CD14-positive monocyte (primary cell): ENCODE measurements around the gene RFX4. TPM values are rescaled to one million over a fixed set of nuclear protein-coding genes. Genes with fewer than 3 reads are reported as not detected.

Source experiments
- DNase-seq, 3 donors: peaks; one replicate each; pipeline ENCODE4 v3.0.0-alpha.2; 2011 to 2022
- H2AFZ ChIP-seq: 2 replicates; pipeline ENCODE4 v1.6.0; 2012; ENCODE audit warnings: mild to moderate bottlenecking, low read depth, low read length, inconsistent platforms; ENCODE audit not compliant: insufficient read depth, poor library complexity, severe bottlenecking
- H3K27ac ChIP-seq, 2 donors: 1 replicate in 1 of 2; 2 replicates in 1 of 2; pipeline ENCODE4 v1.5.1; 2012 to 2013; ENCODE audit warnings: low read length in 2 of 2, control low read depth in 1 of 2, inconsistent platforms in 1 of 2, low read depth in 1 of 2, mild to moderate bottlenecking in 1 of 2
- H3K27me3 ChIP-seq, 2 donors: one replicate each; pipeline versions ENCODE4 v1.6.0 to v1.6.1; 2011 to 2013; ENCODE audit warnings: low read length in 2 of 2; ENCODE audit not compliant: control insufficient read depth in 2 of 2, insufficient read depth in 2 of 2
- H3K36me3 ChIP-seq, 2 donors: replicated peaks in 1 of 2; 1 replicate in 1 of 2; 2 replicates in 1 of 2; pipeline versions ENCODE4 v1.5.1 to v1.6.1; 2012 to 2013; ENCODE audit warnings: low read length in 2 of 2, control low read depth in 1 of 2, inconsistent platforms in 1 of 2, mild to moderate bottlenecking in 1 of 2; ENCODE audit not compliant: insufficient read depth in 2 of 2, control insufficient read depth in 1 of 2
- H3K4me1 ChIP-seq, 2 donors: 1 replicate in 1 of 2; 2 replicates in 1 of 2; pipeline versions ENCODE4 v1.5.1 to v1.6.1; 2012 to 2013; ENCODE audit warnings: low read length in 2 of 2, control low read depth in 1 of 2, inconsistent platforms in 1 of 2, mild to moderate bottlenecking in 1 of 2, moderate library complexity in 1 of 2; ENCODE audit not compliant: insufficient read depth in 2 of 2, control insufficient read depth in 1 of 2
- H3K4me2 ChIP-seq: replicated peaks from 2 replicates; pipeline ENCODE3; 2012; ENCODE audit warnings: low read length, moderate library complexity, mild to moderate bottlenecking; ENCODE audit not compliant: poor library complexity, severe bottlenecking; ENCODE audit errors: extremely low read depth
- H3K4me3 ChIP-seq, 3 experiments: fragments of 200-600 bp in 1 of 3; sonication (generic) in 1 of 3; replicated peaks in 1 of 3; 1 replicate in 2 of 3; 2 replicates in 1 of 3; pipeline ENCODE4 v1.5.1; 2011 to 2013; ENCODE audit warnings: low read length in 3 of 3, mild to moderate bottlenecking in 3 of 3, control low read depth in 2 of 3, low read depth in 2 of 3, inconsistent platforms in 1 of 3, moderate library complexity in 1 of 3
- H3K79me2 ChIP-seq: 2 replicates; pipeline ENCODE4 v1.6.0; 2012; ENCODE audit warnings: mild to moderate bottlenecking, control low read depth, inconsistent platforms, low read length, moderate library complexity; ENCODE audit not compliant: insufficient read depth
- H3K9ac ChIP-seq: 2 replicates; pipeline ENCODE4 v1.6.0; 2017; ENCODE audit warnings: low read length, mild to moderate bottlenecking; ENCODE audit not compliant: insufficient read depth, poor library complexity, severe bottlenecking
- H3K9me3 ChIP-seq, 2 donors: replicated peaks in 1 of 2; 1 replicate in 1 of 2; 2 replicates in 1 of 2; pipeline versions ENCODE4 v1.5.1 to v1.6.1; 2012 to 2013; ENCODE audit warnings: low read length in 2 of 2, control low read depth in 1 of 2; ENCODE audit not compliant: control insufficient read depth in 1 of 2, insufficient read depth in 1 of 2
- H4K20me1 ChIP-seq: 2 replicates; pipeline ENCODE4 v1.6.0; 2012; ENCODE audit warnings: mild to moderate bottlenecking, low read length, control low read depth, moderate library complexity; ENCODE audit not compliant: insufficient read depth
- H3K27ac Mint-ChIP-seq, 7 donors: one replicate each; pipeline ENCODE4 v1.8.0; 2020; ENCODE audit warnings: mild to moderate bottlenecking in 7 of 7, mixed read lengths in 7 of 7, moderate library complexity in 6 of 7, inconsistent platforms in 2 of 7
- H3K27me3 Mint-ChIP-seq, 3 donors: one replicate each; pipeline ENCODE4 v1.8.0; 2021 to 2022; ENCODE audit warnings: low read depth in 3 of 3, mild to moderate bottlenecking in 3 of 3, mixed read lengths in 3 of 3, moderate library complexity in 3 of 3, inconsistent platforms in 1 of 3
- H3K36me3 Mint-ChIP-seq, 2 donors: one replicate each; pipeline ENCODE4 v1.8.0; 2020; ENCODE audit warnings: mixed read lengths in 2 of 2, inconsistent platforms in 1 of 2, mild to moderate bottlenecking in 1 of 2
- H3K4me1 Mint-ChIP-seq: one replicate; pipeline ENCODE4 v1.8.0; 2020; ENCODE audit warnings: mild to moderate bottlenecking, mixed read lengths
- H3K4me3 Mint-ChIP-seq, 2 donors: one replicate each; pipeline ENCODE4 v1.8.0; 2020; ENCODE audit warnings: mild to moderate bottlenecking in 2 of 2, mixed read lengths in 2 of 2, moderate library complexity in 1 of 2
- H3K9me3 Mint-ChIP-seq, 7 donors: one replicate each; pipeline ENCODE4 v1.8.0; 2020 to 2022; ENCODE audit warnings: mixed read lengths in 7 of 7, mild to moderate bottlenecking in 6 of 7, moderate library complexity in 6 of 7, inconsistent platforms in 2 of 7
- WGBS: methylation state at CpG from one replicate; pipeline ENCODE4 v1.1.5; 2013; ENCODE audit warnings: missing lambda C conversion rate; ENCODE audit not compliant: insufficient coverage; 5-methylcytosine and 5-hydroxymethylcytosine counted together
- intact Hi-C, 2 donors: fragments of 100-400 bp; cut with micrococcal nuclease; formaldehyde crosslinking; loops; one replicate each; pipeline versions ENCODE4 v1.15.0 to v1.15.1; 2023
- polyA plus RNA-seq, 3 donors: library from polyadenylated mRNA; depleted of rRNA in 1 of 3; unstranded in 2 of 3; stranded (reverse) in 1 of 3; fragments of 300-500 nt in 2 of 3; fragments of >200 nt in 1 of 3; fragmentation: Illumina TruSeq in 2 of 3; gene quantifications; 1 replicate in 2 of 3; 2 replicates in 1 of 3; pipeline ENCODE4 v1.2.3, GENCODE V29; 2012 to 2021
- TF ChIP-seq, protein P1 (sequence below): fragments of 200-600 bp; IDR thresholded peaks from one replicate; pipeline ENCODE4 v1.8.0; 2022; ENCODE audit warnings: antibody characterized with exemption, mild to moderate bottlenecking

Gene RFX4
- polyA plus RNA-seq, 3 donors: not detected

- H3K9me3 ChIP-seq: no peaks in the 10 kb centered on the region
- no peaks in the 10 kb centered on the region for H3K36me3 ChIP-seq
- Mint-ChIP-seq H3K27ac (no peak overlapping the region), H3K36me3 (no peaks in the 10 kb centered on the region), H3K4me1 (no peaks in the 10 kb centered on the region), H3K9me3 (peaks cover 0 to 4% (median 0%) of the 10 kb centered on the region in 7 donors), H3K27me3 (peaks cover under 1 to 30% (median 13%) of the 10 kb centered on the region in 3 donors), H3K4me3 (no peak overlapping the region)
- H3K9ac ChIP-seq: no peak overlapping the region
- no peak overlapping the region for H3K4me3 ChIP-seq
- H4K20me1 ChIP-seq: no peaks in the 10 kb centered on the region
- H2AFZ ChIP-seq: no peak overlapping the region
- no peak overlapping the region for H3K4me2 ChIP-seq
- no peak for DNase-seq
- no peaks in the 10 kb centered on the region for H3K79me2 ChIP-seq
- peaks cover 5 to 12% of the 10 kb centered on the region in 2 donors for H3K27me3 ChIP-seq
- no CpG with 5 or more reads among the region's 1 CpG for WGBS
- no peak overlapping the region for H3K27ac ChIP-seq
- intact Hi-C loops: no loop called here
- TF ChIP-seq, protein P1, sequence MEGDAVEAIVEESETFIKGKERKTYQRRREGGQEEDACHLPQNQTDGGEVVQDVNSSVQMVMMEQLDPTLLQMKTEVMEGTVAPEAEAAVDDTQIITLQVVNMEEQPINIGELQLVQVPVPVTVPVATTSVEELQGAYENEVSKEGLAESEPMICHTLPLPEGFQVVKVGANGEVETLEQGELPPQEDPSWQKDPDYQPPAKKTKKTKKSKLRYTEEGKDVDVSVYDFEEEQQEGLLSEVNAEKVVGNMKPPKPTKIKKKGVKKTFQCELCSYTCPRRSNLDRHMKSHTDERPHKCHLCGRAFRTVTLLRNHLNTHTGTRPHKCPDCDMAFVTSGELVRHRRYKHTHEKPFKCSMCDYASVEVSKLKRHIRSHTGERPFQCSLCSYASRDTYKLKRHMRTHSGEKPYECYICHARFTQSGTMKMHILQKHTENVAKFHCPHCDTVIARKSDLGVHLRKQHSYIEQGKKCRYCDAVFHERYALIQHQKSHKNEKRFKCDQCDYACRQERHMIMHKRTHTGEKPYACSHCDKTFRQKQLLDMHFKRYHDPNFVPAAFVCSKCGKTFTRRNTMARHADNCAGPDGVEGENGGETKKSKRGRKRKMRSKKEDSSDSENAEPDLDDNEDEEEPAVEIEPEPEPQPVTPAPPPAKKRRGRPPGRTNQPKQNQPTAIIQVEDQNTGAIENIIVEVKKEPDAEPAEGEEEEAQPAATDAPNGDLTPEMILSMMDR: no peak
- no peaks in the 10 kb centered on the region for H3K4me1 ChIP-seq
Measured at GRCh38 chr12:106729611-106730010, 146.8 kb downstream of the RFX4 start.

GRCh38 chr12:106732890-106733289 is 150.1 kb downstream of the RFX4 start:
- H3K4me1 ChIP-seq: no peaks in the 10 kb centered on the region
- WGBS: 100% methylated on average over 2 of the region's 5 CpGs
- H3K27me3 Mint-ChIP-seq: peaks cover 12 to 46% (median 12%) of the 10 kb centered on the region in 3 donors
- H3K27me3 ChIP-seq: peaks cover 9 to 17% of the 10 kb centered on the region in 2 donors
- no peaks in the 10 kb centered on the region for H3K4me1 Mint-ChIP-seq
- no peaks in the 10 kb centered on the region for H3K36me3 Mint-ChIP-seq
- DNase-seq: no peak
- no peaks in the 10 kb centered on the region for H3K9me3 ChIP-seq
- H3K4me2 ChIP-seq: no peak overlapping the region
- no peaks in the 10 kb centered on the region for H4K20me1 ChIP-seq
- H3K36me3 ChIP-seq: no peaks in the 10 kb centered on the region
- H3K4me3 ChIP-seq: no peak overlapping the region
- no peak overlapping the region for H3K27ac ChIP-seq
- peaks cover 0 to 3% (median 0%) of the 10 kb centered on the region in 7 donors for H3K9me3 Mint-ChIP-seq
- no peaks in the 10 kb centered on the region for H3K79me2 ChIP-seq
- no peak overlapping the region for H3K4me3 Mint-ChIP-seq
- TF ChIP-seq, protein P1: no peak
- H2AFZ ChIP-seq: no peak overlapping the region
- H3K9ac ChIP-seq: no peak overlapping the region
- H3K27ac Mint-ChIP-seq: peak overlapping the region in 1 of 7 donors; percentile 6
- intact Hi-C loops: no loop called here
